Measurements from ENCODE around the gene MGAT5.

GRCh38 chr2:134452042-134452733, 198.3 kb downstream of the MGAT5 start:
- TF ChIP-seq CTCF (conservative IDR thresholded peaks at IDR 0.05; ENCODE audit: low read length) (no peak), EZH2phosphoT487 (IDR thresholded peaks at IDR 0.05; ENCODE audit: borderline replicate concordance, low read depth, low read length) (no peak)
